GM23248 (cell line): ENCODE results near the gene ASPM. TPM values are rescaled to one million over a fixed set of nuclear protein-coding genes. Genes with fewer than 3 reads are reported as not detected.

Experiments used
- DNase-seq: peaks from one replicate; pipeline ENCODE4 v3.0.0-alpha.2; 2015
- H2AFZ ChIP-seq: fragments of 200-600 bp; sonication (generic); 2 replicates; pipeline ENCODE4 v1.6.1; 2016; ENCODE audit warnings: antibody characterized with exemption
- H3F3A ChIP-seq: fragments of 200-600 bp; sonication (generic); 2 replicates; pipeline ENCODE4 v1.6.1; 2016; ENCODE audit warnings: mild to moderate bottlenecking, antibody characterized with exemption, mixed run types; ENCODE audit not compliant: insufficient read depth
- H3K27ac ChIP-seq: fragments of 200-600 bp; sonication (generic); 2 replicates; pipeline ENCODE4 v1.5.1; 2016; ENCODE audit warnings: mild to moderate bottlenecking
- H3K27me3 ChIP-seq: fragments of 200-600 bp; sonication (generic); replicated peaks from 2 replicates; pipeline ENCODE4 v1.6.1; 2016; ENCODE audit warnings: mild to moderate bottlenecking; ENCODE audit not compliant: insufficient read depth
- H3K36me3 ChIP-seq: fragments of 200-600 bp; sonication (generic); 2 replicates; pipeline ENCODE4 v1.6.1; 2016; ENCODE audit warnings: low read depth, mild to moderate bottlenecking
- H3K4me1 ChIP-seq: fragments of 200-600 bp; sonication (generic); 2 replicates; pipeline ENCODE4 v1.6.1; 2016; ENCODE audit warnings: mild to moderate bottlenecking; ENCODE audit not compliant: insufficient read depth
- H3K4me2 ChIP-seq: fragments of 200-600 bp; sonication (generic); one replicate; pipeline ENCODE4 v1.6.1; 2016; ENCODE audit warnings: mild to moderate bottlenecking; ENCODE audit not compliant: unreplicated experiment
- H3K4me3 ChIP-seq: fragments of 200-600 bp; sonication (generic); 2 replicates; pipeline ENCODE4 v1.5.1; 2016; ENCODE audit warnings: mild to moderate bottlenecking
- H3K79me2 ChIP-seq: fragments of 200-600 bp; sonication (generic); 2 replicates; pipeline ENCODE4 v1.6.1; 2016; ENCODE audit warnings: mild to moderate bottlenecking; ENCODE audit not compliant: insufficient read depth
- H3K9ac ChIP-seq: fragments of 200-600 bp; sonication (generic); 2 replicates; pipeline ENCODE4 v1.6.1; 2016; ENCODE audit warnings: mild to moderate bottlenecking
- H3K9me2 ChIP-seq: fragments of 200-600 bp; sonication (generic); 2 replicates; pipeline ENCODE4 v1.6.1; 2016; ENCODE audit warnings: mixed run types, mild to moderate bottlenecking, moderate library complexity; ENCODE audit not compliant: insufficient read depth
- H3K9me3 ChIP-seq: fragments of 200-600 bp; sonication (generic); one replicate; pipeline ENCODE4 v1.6.1; 2017; ENCODE audit warnings: low read depth
- H4K20me1 ChIP-seq: fragments of 200-600 bp; sonication (generic); 2 replicates; pipeline ENCODE4 v1.6.0; 2016; ENCODE audit not compliant: insufficient read depth
- EZH2 ChIP-seq: fragments of 200-600 bp; sonication (generic); IDR thresholded peaks from 2 replicates; pipeline ENCODE4 v1.6.1; 2018; ENCODE audit warnings: antibody characterized with exemption, mild to moderate bottlenecking; ENCODE audit not compliant: insufficient read depth, poor library complexity, severe bottlenecking
- EZH2phosphoT487 ChIP-seq: fragments of 200-600 bp; sonication (generic); IDR thresholded peaks from 2 replicates; pipeline ENCODE4 v1.6.1; 2018; ENCODE audit warnings: antibody characterized with exemption, moderate library complexity, mild to moderate bottlenecking, low read depth; ENCODE audit not compliant: insufficient read depth
- WGBS, 2 experiments: methylation state at CpG; one replicate each; pipeline ENCODE4 v1.1.6; 2015 to 2017; ENCODE audit warnings: low lambda C conversion rate in 2 of 2, low coverage in 1 of 2; ENCODE audit errors: missing lambda C conversion rate in 2 of 2; 5-methylcytosine and 5-hydroxymethylcytosine counted together
- in situ Hi-C: fragments of 300-500 bp; cut with MboI; formaldehyde crosslinking; loops from 2 replicates; pipeline ENCODE4 v1.15.0; 2020
- polyA plus RNA-seq: library from polyadenylated mRNA; unstranded; fragments of >200 nt; fragmentation: Nextera tagmentation; extraction: Ambion mirVana; gene quantifications from 2 replicates; pipeline ENCODE4 v1.2.1, GENCODE V29; 2016
- total RNA-seq: library from RNA; depleted of rRNA; stranded (reverse); fragments of >200 nt; shearing (Covaris generic); gene quantifications from 2 replicates; pipeline ENCODE4 v1.2.3, GENCODE V29; 2014; rRNA removed

ASPM gene
- total RNA-seq (17.2 and 21.4 TPM in 2 replicates), polyA plus RNA-seq (6.1 and 7.3 TPM in 2 replicates)

GRCh38 chr1:197146101-197147095 lies at the start of gene ASPM:
ASPM (minus strand) TSS chr1:197146669; CDS start chr1:197146437, 232 bp downstream.
- Histone ChIP-seq H3K27me3 (no peaks in the 10 kb centered on the region), H3K9me2 (no peaks in the 10 kb centered on the region), H3K79me2 (peaks cover 50% of the 10 kb centered on the region), H4K20me1 (no peaks in the 10 kb centered on the region), H3K9me3 (no peaks in the 10 kb centered on the region), H3K9ac (peak within 1 kb of the TSS; percentile 78), H3K27ac (peak within 1 kb of the TSS; percentile 60), H3K4me1 (peaks cover 23% of the 10 kb centered on the region; the same call in 1 of the 2 replicates), H3K4me2 (peak within 1 kb of the TSS; percentile 97), H2AFZ (peak within 1 kb of the TSS; percentile 95), H3K36me3 (no peaks in the 10 kb centered on the region), H3K4me3 (peak within 1 kb of the TSS; percentile 93), H3F3A (peaks cover 10% of the 10 kb centered on the region)
- whole genome bisulfite sequencing, 2 experiments = 1% methylated on average over 59 to 66 of the region's 67 CpGs
- TF ChIP-seq EZH2 (no peak), EZH2phosphoT487 (no peak)
- DNase-seq = peak; percentile 99
- in situ Hi-C loops = no loop called here

- H3K4me3 ChIP-seq = peak overlapping the region; percentile 12; the same call in 1 of the 2 replicates
- peaks cover 36% of the 10 kb centered on the region for H3K4me1 ChIP-seq
- H4K20me1 ChIP-seq = peaks cover 3% of the 10 kb centered on the region; the same call in 1 of the 2 replicates
- H3K36me3 ChIP-seq = 0 out of 2 replicates have a peak, but pooled peaks cover 7% of the 10 kb centered on the region
- TF ChIP-seq EZH2 = no peak
- TF ChIP-seq EZH2phosphoT487 = no peak
- in situ Hi-C loops = no loop called here
- peaks cover 86% of the 10 kb centered on the region for H3K79me2 ChIP-seq
- H3K4me2 ChIP-seq = peak overlapping the region; percentile 56
- no peak overlapping the region for H2AFZ ChIP-seq
- no peaks in the 10 kb centered on the region for H3K27me3 ChIP-seq
- H3K9me2 ChIP-seq = no peaks in the 10 kb centered on the region
- no peaks in the 10 kb centered on the region for H3K9me3 ChIP-seq
- no peak overlapping the region for H3K9ac ChIP-seq
- no peak overlapping the region for H3K27ac ChIP-seq
- peaks cover 5% of the 10 kb centered on the region; the same call in 1 of the 2 replicates for H3F3A ChIP-seq
- DNase-seq = no peak
Observed at GRCh38 chr1:197195100-197195499, 48.6 kb upstream of the ASPM start.

- H3K36me3 ChIP-seq = peaks cover 49% of the 10 kb centered on the region
- in situ Hi-C loops = no loop called here
- H3K9me2 ChIP-seq = no peaks in the 10 kb centered on the region
- no peak overlapping the region for H2AFZ ChIP-seq
- TF ChIP-seq EZH2 (no peak), EZH2phosphoT487 (no peak)
- H3K9ac ChIP-seq = no peak overlapping the region
- H3K9me3 ChIP-seq = no peaks in the 10 kb centered on the region
- DNase-seq = peak; percentile 32
- no peak overlapping the region for H3K27ac ChIP-seq
- H3F3A ChIP-seq = peaks cover 14% of the 10 kb centered on the region; the same call in 1 of the 2 replicates
- no peaks in the 10 kb centered on the region for H3K27me3 ChIP-seq
- 97 to 100% methylated on average over 1 of the region's 1 CpG for WGBS, 2 experiments
- H3K4me3 ChIP-seq = no peak overlapping the region
- no peaks in the 10 kb centered on the region for H4K20me1 ChIP-seq
- no peak overlapping the region for H3K4me2 ChIP-seq
- H3K79me2 ChIP-seq = peaks cover 50% of the 10 kb centered on the region
- H3K4me1 ChIP-seq = 0 out of 2 replicates have a peak, but pooled peaks cover 5% of the 10 kb centered on the region
Observed at GRCh38 chr1:197184190-197184589, 37.7 kb upstream of the ASPM start.

GRCh38 chr1:197183195-197183748 lies 36.8 kb upstream of the ASPM start:
- no peaks in the 10 kb centered on the region for H4K20me1 ChIP-seq
- H3K27ac ChIP-seq = no peak overlapping the region
- no peak for TF ChIP-seq EZH2
- TF ChIP-seq EZH2phosphoT487 = no peak
- H2AFZ ChIP-seq = no peak overlapping the region
- H3K27me3 ChIP-seq = no peaks in the 10 kb centered on the region
- H3K4me1 ChIP-seq = 0 out of 2 replicates have a peak, but pooled peaks cover 14% of the 10 kb centered on the region
- no peaks in the 10 kb centered on the region for H3K9me3 ChIP-seq
- no peaks in the 10 kb centered on the region for H3K9me2 ChIP-seq
- peaks cover 40% of the 10 kb centered on the region for H3K36me3 ChIP-seq
- in situ Hi-C loops = no loop called here
- H3F3A ChIP-seq = peaks cover 14% of the 10 kb centered on the region; the same call in 1 of the 2 replicates
- H3K4me3 ChIP-seq = no peak overlapping the region
- no peak for DNase-seq
- no peak overlapping the region for H3K4me2 ChIP-seq
- 91 to 93% methylated on average over 5 of the region's 5 CpGs for WGBS, 2 experiments
- peaks cover 50% of the 10 kb centered on the region for H3K79me2 ChIP-seq
- no peak overlapping the region for H3K9ac ChIP-seq
